ENCODE results near the gene RAD54L. TPM values are rescaled to one million over a fixed set of nuclear protein-coding genes. Genes with fewer than 3 reads are reported as not detected.

The RAD54L gene
- total and polyA plus RNA-seq, 4 donors = 0.72 to 2.2 (median 2.1) TPM

- no peaks in the 10 kb centered on the region for H3K27me3 ChIP-seq (ENCODE audit: control insufficient read depth in 3 of 3, insufficient read depth in 3 of 3, low read length in 2 of 3)
- no peaks in the 10 kb centered on the region for H3K9me3 ChIP-seq (ENCODE audit: control insufficient read depth in 4 of 4, insufficient read depth in 3 of 4, low read length in 3 of 4)
- peak overlapping the region; percentile 35 to 89 for H3K27ac ChIP-seq (ENCODE audit: low read depth in 1 of 2, low read length in 1 of 2)
- TF ChIP-seq CTCF (IDR thresholded peaks at IDR 0.05; ENCODE audit: control extremely low read depth, extremely low read depth) = no peak
- ATAC-seq (ENCODE audit: insufficient read depth, low FRiP score) (no peak), DNase-seq (no peak)
- peak overlapping the region; percentile 34 to 55 for H3K9ac ChIP-seq (ENCODE audit: insufficient read depth in 1 of 2, low read length in 2 of 2)
- no peaks in the 10 kb centered on the region for H3K36me3 ChIP-seq (ENCODE audit: control insufficient read depth in 4 of 4, insufficient read depth in 4 of 4, low read length in 4 of 4)
- WGBS, 2 donors = 26 to 41% methylated on average over 14 of the region's 14 CpGs
- peaks cover 0 to 15% (median 8%) of the 10 kb centered on the region in 5 donors for H3K4me1 ChIP-seq (ENCODE audit: control insufficient read depth in 5 of 5, insufficient read depth in 5 of 5, low read length in 5 of 5)
- peak overlapping the region; percentile 68 for H3K4me3 ChIP-seq
These were observed 43.7 kb upstream of the RAD54L start for GRCh38 chr1:46203738-46204405.

- TF ChIP-seq CTCF (IDR thresholded peaks at IDR 0.05; ENCODE audit: control extremely low read depth, extremely low read depth) = no peak
- Histone ChIP-seq H3K27ac (ENCODE audit: low read depth in 1 of 2, low read length in 1 of 2) (peak overlapping the region; percentile 7 to 89), H3K27me3 (ENCODE audit: control insufficient read depth in 3 of 3, insufficient read depth in 3 of 3, low read length in 2 of 3) (no peaks in the 10 kb centered on the region), H3K9me3 (ENCODE audit: control insufficient read depth in 4 of 4, insufficient read depth in 3 of 4, low read length in 3 of 4) (no peaks in the 10 kb centered on the region), H3K9ac (ENCODE audit: insufficient read depth in 1 of 2, low read length in 2 of 2) (no peak overlapping the region), H3K4me3 (no peak overlapping the region), H3K36me3 (ENCODE audit: control insufficient read depth in 4 of 4, insufficient read depth in 4 of 4, low read length in 4 of 4) (no peaks in the 10 kb centered on the region), H3K4me1 (ENCODE audit: control insufficient read depth in 5 of 5, insufficient read depth in 5 of 5, low read length in 5 of 5) (peaks cover 0 to 11% (median 8%) of the 10 kb centered on the region in 5 donors)
- ATAC-seq (ENCODE audit: insufficient read depth, low FRiP score) = no peak
- WGBS, 2 donors = 25 to 28% methylated on average over 5 of the region's 5 CpGs
- no peak for DNase-seq
These were observed 43.2 kb upstream of the RAD54L start for GRCh38 chr1:46204406-46204742.

- peaks cover 0 to 11% (median 8%) of the 10 kb centered on the region in 5 donors for H3K4me1 ChIP-seq (ENCODE audit: control insufficient read depth in 5 of 5, insufficient read depth in 5 of 5, low read length in 5 of 5)
- DNase-seq (no peak), ATAC-seq (ENCODE audit: insufficient read depth, low FRiP score) (no peak)
- peak overlapping the region in 1 of 2 donors; percentile 72 for H3K27ac ChIP-seq (ENCODE audit: low read depth in 1 of 2, low read length in 1 of 2)
- H3K9me3 ChIP-seq (ENCODE audit: control insufficient read depth in 4 of 4, insufficient read depth in 3 of 4, low read length in 3 of 4) = no peaks in the 10 kb centered on the region
- 83 to 89% methylated on average over 3 of the region's 3 CpGs for WGBS, 2 donors
- no peaks in the 10 kb centered on the region for H3K36me3 ChIP-seq (ENCODE audit: control insufficient read depth in 4 of 4, insufficient read depth in 4 of 4, low read length in 4 of 4)
- no peak for TF ChIP-seq CTCF (IDR thresholded peaks at IDR 0.05; ENCODE audit: control extremely low read depth, extremely low read depth)
- no peak overlapping the region for H3K9ac ChIP-seq (ENCODE audit: insufficient read depth in 1 of 2, low read length in 2 of 2)
- no peak overlapping the region for H3K4me3 ChIP-seq
- no peaks in the 10 kb centered on the region for H3K27me3 ChIP-seq (ENCODE audit: control insufficient read depth in 3 of 3, insufficient read depth in 3 of 3, low read length in 2 of 3)
These were observed 42.4 kb upstream of the RAD54L start for GRCh38 chr1:46205141-46205540.

GRCh38 chr1:46205791-46206190, 41.8 kb upstream of the RAD54L start:
- no peaks in the 10 kb centered on the region for H3K27me3 ChIP-seq (ENCODE audit: control insufficient read depth in 3 of 3, insufficient read depth in 3 of 3, low read length in 2 of 3)
- H3K27ac ChIP-seq (ENCODE audit: low read depth in 1 of 2, low read length in 1 of 2) = peak overlapping the region in 1 of 2 donors; percentile 72
- ATAC-seq (ENCODE audit: insufficient read depth, low FRiP score) = no peak
- no peaks in the 10 kb centered on the region for H3K36me3 ChIP-seq (ENCODE audit: control insufficient read depth in 4 of 4, insufficient read depth in 4 of 4, low read length in 4 of 4)
- H3K4me1 ChIP-seq (ENCODE audit: control insufficient read depth in 5 of 5, insufficient read depth in 5 of 5, low read length in 5 of 5) = peaks cover 0 to 11% (median 8%) of the 10 kb centered on the region in 5 donors
- WGBS, 2 donors = 47 to 69% methylated on average over 3 of the region's 3 CpGs
- TF ChIP-seq CTCF (IDR thresholded peaks at IDR 0.05; ENCODE audit: control extremely low read depth, extremely low read depth) = no peak
- no peak overlapping the region for H3K4me3 ChIP-seq
- H3K9me3 ChIP-seq (ENCODE audit: control insufficient read depth in 4 of 4, insufficient read depth in 3 of 4, low read length in 3 of 4) = no peaks in the 10 kb centered on the region
- H3K9ac ChIP-seq (ENCODE audit: insufficient read depth in 1 of 2, low read length in 2 of 2) = no peak overlapping the region
- DNase-seq = no peak
